NOMO-1 treated with dmso at 0.1 percent for 144 hours (cell line): Measurements from ENCODE around the gene CAPG.
A peak's percentile ranks its signal among the peaks of the same experiment; 100 is the strongest.

Source experiments
- DNase-seq: peaks from one replicate; lab custom pipeline; 2025; ENCODE audit not compliant: unreplicated experiment; lab: John Stamatoyannopoulos, UW

CAPG gene

GRCh38 chr2:85439025-85439472 is 28.9 kb upstream of the CAPG start:
- DNase-seq, result no peak

GRCh38 chr2:85438201-85439024 is 28.2 kb upstream of the CAPG start:
- no peak for DNase-seq

DNA sequence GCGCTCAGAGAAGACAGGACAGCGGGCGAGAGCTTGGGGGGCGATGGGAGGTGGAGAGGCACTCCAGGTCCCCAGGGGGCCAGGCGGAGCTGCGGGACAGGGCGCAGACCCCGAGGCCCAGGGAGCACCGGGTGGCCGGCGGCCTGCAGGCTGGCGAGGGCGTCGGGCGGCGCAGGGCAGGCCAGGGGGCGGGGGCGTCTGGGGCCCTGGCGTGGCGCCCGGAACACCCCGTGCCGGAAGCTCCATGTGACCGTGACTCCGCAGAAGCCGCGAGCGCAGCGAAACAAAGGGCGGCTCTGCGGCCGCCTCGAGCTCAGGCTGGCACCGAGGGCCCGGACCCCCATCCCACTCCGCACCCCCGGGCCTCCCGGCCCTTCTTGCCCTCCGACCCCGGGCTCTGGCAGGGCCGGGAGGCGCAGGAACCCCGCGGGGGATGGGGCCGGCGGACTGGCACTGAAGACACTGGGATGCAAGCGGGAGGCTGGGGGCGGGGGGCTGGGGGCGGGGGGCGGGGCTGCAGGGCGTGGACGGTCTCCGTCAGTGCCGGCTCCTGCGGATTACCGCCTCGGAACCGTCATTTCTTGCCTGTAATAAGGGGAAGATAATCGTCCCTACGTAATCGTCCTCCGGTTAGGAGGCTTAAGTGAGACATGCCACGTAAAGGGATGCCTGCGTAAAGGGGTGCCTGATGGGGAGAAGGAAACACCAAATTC is 27.5 kb upstream of the CAPG start:
- DNase-seq, result peak; percentile 60

- DNase-seq, result no peak
Observed at GRCh38 chr2:85436836-85437487, 26.8 kb upstream of the CAPG start.

GRCh38 chr2:85435981-85436835 is 26.0 kb upstream of the CAPG start:
- DNase-seq, result no peak

DNA sequence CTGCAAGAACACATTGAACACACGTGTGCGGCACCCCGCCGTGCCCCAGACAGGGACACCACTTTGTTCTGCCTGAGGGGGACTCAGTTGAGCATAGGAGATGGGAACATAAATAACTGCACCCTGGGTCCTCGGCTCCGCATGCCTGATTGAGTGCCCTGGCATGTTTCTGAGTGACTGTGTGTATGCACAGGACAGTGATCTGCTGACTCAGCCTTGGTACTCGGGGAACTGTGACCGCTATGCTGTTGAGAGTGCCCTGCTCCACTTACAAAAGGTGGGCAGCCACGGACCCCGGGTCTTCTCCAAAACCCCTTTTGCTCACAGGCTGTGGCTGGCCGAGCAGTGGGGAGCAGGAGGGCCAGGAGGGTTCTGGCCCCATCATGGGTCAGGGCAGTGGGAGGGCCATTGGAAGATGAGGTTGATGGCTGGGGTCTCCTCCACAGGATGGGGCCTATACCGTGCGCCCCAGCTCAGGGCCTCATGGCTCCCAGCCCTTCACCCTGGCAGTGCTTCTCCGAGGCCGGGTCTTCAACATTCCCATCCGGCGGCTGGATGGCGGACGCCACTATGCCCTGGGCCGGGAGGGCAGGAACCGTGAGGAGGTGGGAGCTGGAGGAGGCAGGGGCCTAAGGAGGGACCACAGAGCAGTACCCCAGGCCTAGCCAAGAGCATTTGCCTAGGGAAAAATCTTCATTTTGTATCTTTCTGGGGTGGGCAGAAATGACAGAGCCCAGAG is 25.2 kb upstream of the CAPG start:
- no peak for DNase-seq

- DNase-seq, result no peak
Observed at GRCh38 chr2:85434696-85435095, 24.5 kb upstream of the CAPG start.

GRCh38 chr2:85433511-85434089 is 23.4 kb upstream of the CAPG start:
- no peak for DNase-seq

DNA sequence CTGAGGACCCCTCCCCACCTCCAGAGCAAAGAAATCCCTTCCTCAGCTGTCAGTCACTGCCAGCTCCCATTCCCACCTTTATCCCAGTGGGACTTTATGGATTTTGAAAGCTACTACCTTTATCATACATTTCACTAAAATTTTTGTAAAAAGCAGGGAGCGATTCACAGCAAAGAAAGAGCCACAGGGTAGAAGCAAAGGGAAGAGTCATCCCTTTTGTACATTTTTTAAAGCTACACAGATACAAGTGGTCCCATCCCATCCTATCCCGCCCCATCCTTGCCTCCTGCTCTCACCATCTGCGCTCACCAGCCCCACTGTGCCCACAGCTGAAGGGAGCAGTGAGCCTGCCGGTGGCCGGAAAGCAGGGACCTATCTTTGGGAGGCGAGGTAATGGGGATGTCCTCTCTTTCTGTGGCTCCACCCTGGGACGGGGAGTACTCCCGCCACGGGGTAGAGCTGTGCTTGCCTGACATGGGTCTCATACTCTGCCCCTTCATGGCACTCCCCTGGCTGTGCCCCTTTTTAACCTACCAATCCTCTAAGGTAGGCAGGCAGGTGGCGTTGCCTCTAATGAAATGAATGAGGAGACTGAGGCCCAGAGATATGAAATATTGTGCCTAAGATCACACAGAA is 21.5 kb upstream of the CAPG start:
- no peak for DNase-seq

- DNase-seq, result no peak
Observed at GRCh38 chr2:85430752-85431569, 20.8 kb upstream of the CAPG start.

GRCh38 chr2:85429924-85430289 is 19.7 kb upstream of the CAPG start:
- no peak for DNase-seq

- DNase-seq, result no peak
Observed at GRCh38 chr2:85429213-85429923, 19.2 kb upstream of the CAPG start.

DNA sequence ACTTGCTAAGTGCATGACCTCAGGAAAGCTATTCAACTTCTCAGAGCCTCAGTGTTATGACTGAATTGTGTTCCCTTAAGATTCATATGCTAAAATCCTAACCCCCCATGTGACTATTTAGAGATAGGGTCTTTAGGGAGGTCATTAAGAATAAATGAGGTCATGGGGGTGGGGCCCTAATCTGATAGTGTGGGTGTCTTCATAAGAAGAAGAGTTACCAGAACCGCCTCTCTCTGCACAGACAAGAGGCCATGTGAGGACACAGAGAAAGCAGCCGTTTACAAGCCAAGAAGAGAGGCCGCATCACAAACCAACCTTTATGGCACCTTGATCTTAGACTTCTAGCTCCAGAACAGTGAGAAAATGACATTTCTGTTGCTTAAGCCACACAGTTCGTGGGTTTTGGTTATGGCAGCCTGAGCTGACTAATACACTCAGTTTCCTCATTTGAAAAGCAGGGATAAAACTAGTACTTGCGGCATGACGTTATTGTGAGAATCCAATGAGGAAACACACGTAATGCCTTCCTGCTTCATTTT is 18.2 kb upstream of the CAPG start:
- peak; percentile 46 for DNase-seq

DNA sequence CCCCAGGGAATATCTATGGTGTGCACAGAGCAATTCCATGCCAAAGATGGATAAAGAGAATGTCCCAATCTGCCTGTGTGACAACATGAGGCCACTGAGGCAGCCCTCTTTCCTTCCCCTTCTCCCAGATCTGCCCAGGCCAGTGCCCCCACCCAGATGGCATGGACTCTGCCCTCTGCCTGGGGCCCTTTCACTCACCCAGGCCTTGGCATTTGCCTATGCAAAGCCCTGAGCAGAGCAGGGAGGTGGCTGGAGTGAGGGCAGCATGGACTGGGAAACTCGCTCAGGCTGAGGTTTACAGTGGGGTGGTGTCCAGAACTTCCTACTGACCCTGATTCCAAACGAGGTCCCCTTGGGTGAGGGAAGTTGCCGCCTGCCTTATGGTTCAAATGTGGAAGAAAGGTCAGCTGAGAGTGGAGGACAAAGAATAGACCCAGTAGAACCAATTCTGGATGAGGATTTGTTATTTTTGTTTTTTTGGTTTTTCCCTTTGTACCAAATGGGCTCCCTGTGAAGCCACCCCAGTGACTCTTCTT is 17.2 kb upstream of the CAPG start:
- DNase-seq, result no peak

GRCh38 chr2:85425588-85425987 is 15.4 kb upstream of the CAPG start:
- no peak for DNase-seq

DNA sequence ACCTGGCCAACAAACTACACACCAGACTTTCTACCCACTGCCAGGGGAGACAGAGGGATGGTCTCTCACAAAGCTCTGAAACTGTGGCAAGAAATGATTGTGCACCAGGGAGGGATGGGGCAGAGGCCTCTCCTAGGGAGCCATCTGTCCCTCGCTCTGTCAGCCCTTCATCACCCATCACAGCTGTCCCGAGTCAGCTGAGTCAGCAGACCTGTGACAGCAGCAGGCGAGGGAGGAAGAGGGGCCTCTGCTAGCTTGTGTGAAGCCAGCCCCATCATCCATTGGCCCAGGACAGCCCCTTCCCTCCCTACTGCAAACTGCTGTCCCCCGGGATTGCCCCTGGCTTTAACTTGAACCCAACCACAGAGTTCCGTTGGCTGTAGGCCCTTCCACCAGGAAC is 13.4 kb upstream of the CAPG start:
- DNase-seq, result no peak

GRCh38 chr2:85422072-85422457 is 11.9 kb upstream of the CAPG start:
- no peak for DNase-seq
